HepG2 (cell line): ENCODE data around the gene SYT1. TPM values are rescaled to one million over a fixed set of nuclear protein-coding genes. Genes with fewer than 3 reads are reported as not detected.

Source experiments
- ATAC-seq: fragments of 200-7000 bp; cut with Tn5 transposase; 3 replicates; pipeline ENCODE4 v1.9.1; 2020; ENCODE audit warnings: mild to moderate bottlenecking, moderate library complexity
- BruUV-seq: library from RNA; stranded (reverse); fragments of 400-500 nt; replicated peaks from 2 replicates; lab custom pipeline; 2021; lab: Mats Ljungman, UMichigan
- CTCF ChIA-PET: fragments of 300-600 bp; formaldehyde crosslinking; extraction: SDS; loops from one replicate; lab custom pipeline; 2021; ENCODE audit warnings: low total read pairs, inconsistent platforms, low intra/inter-chr PET ratio; lab: Yijun Ruan, JAX
- POLR2A ChIA-PET: fragments of 350-600 bp; sonication (Branson Sonifier 250); formaldehyde crosslinking; loops from one replicate; lab custom pipeline; 2020; ENCODE audit warnings: antibody characterized with exemption, inconsistent platforms; lab: Yijun Ruan, JAX
- DNase-seq: peaks from one replicate; pipeline ENCODE4 v3.0.0-alpha.2; 2015; ENCODE audit warnings: low spot score
- FAIRE-seq: peaks from 3 replicates; lab custom pipeline; 2011; peaks lifted over from hg19 to GRCh38; lab: Jason Lieb, UNC
- H2AFZ ChIP-seq: one replicate; pipeline ENCODE4 v1.6.1; 2011; ENCODE audit warnings: low read length, inconsistent platforms
- H3K27ac ChIP-seq: fragments of 300-600 bp; 3 replicates; pipeline ENCODE4 v1.8.0; 2011; ENCODE audit warnings: mixed run types, mild to moderate bottlenecking, mixed read lengths, low read length, inconsistent platforms; ENCODE audit not compliant: insufficient read depth; ENCODE audit errors: extremely low read length
- H3K27me3 ChIP-seq, 2 experiments: fragments of 200-600 bp in 1 of 2; 2 replicates in 1 of 2; 3 replicates in 1 of 2; pipeline versions ENCODE4 v1.6.0 to v1.8.0; 2011; ENCODE audit warnings: low read length in 2 of 2, mild to moderate bottlenecking in 2 of 2, moderate library complexity in 2 of 2, inconsistent platforms in 1 of 2; ENCODE audit not compliant: insufficient read depth in 2 of 2, control insufficient read depth in 1 of 2
- H3K36me3 ChIP-seq, 2 experiments: fragments of 200-600 bp in 1 of 2; replicated peaks in 1 of 2; 2 replicates in 1 of 2; 3 replicates in 1 of 2; pipeline versions ENCODE4 v1.5.1 to v1.8.0; 2011; ENCODE audit warnings: low read length in 2 of 2, inconsistent platforms in 1 of 2; ENCODE audit not compliant: insufficient read depth in 2 of 2, control insufficient read depth in 1 of 2
- H3K4me1 ChIP-seq: 2 replicates; pipeline ENCODE4 v1.5.1; 2012; ENCODE audit warnings: low read length, inconsistent platforms; ENCODE audit not compliant: insufficient read depth
- H3K4me2 ChIP-seq: 2 replicates; pipeline ENCODE4 v1.6.0; 2011; ENCODE audit warnings: low read depth, low read length, inconsistent platforms
- H3K4me3 ChIP-seq, 3 experiments: fragments of 200-600 bp in 1 of 3; sonication (generic), shearing (Covaris generic) in 1 of 3; replicated peaks in 1 of 3; 2 replicates each; pipeline ENCODE4 v1.5.1; 2011 to 2016; ENCODE audit warnings: low read length in 3 of 3, inconsistent platforms in 2 of 3, low read depth in 2 of 3, mild to moderate bottlenecking in 2 of 3, control low read depth in 1 of 3, mixed read lengths in 1 of 3; ENCODE audit not compliant: insufficient read depth in 1 of 3
- H3K79me2 ChIP-seq: one replicate; pipeline ENCODE4 v1.6.1; 2011; ENCODE audit warnings: low read length, inconsistent platforms; ENCODE audit not compliant: insufficient read depth
- H3K9ac ChIP-seq: 2 replicates; pipeline ENCODE4 v1.6.0; 2011; ENCODE audit warnings: mild to moderate bottlenecking, low read depth, low read length, inconsistent platforms; ENCODE audit not compliant: insufficient read depth
- H3K9me3 ChIP-seq: 2 replicates; pipeline ENCODE4 v1.5.1; 2012; ENCODE audit warnings: mild to moderate bottlenecking, low read length
- H4K20me1 ChIP-seq: 2 replicates; pipeline ENCODE4 v1.6.0; 2011; ENCODE audit warnings: inconsistent platforms, mild to moderate bottlenecking, low read length, moderate library complexity; ENCODE audit not compliant: insufficient read depth
- EED ChIP-seq: sonication (generic); formaldehyde crosslinking; IDR thresholded peaks from 2 replicates; pipeline ENCODE4 v1.5.0; 2020; ENCODE audit warnings: mild to moderate bottlenecking, missing genetic modification reagents
- GFI1 ChIP-seq: sonication (generic); formaldehyde crosslinking; IDR thresholded peaks from 2 replicates; pipeline ENCODE4 v1.5.0; 2020; ENCODE audit warnings: missing genetic modification reagents, mild to moderate bottlenecking, borderline replicate concordance
- MTF2 ChIP-seq: sonication (generic); formaldehyde crosslinking; IDR thresholded peaks from 2 replicates; pipeline ENCODE4 v1.5.0; 2020; ENCODE audit warnings: missing genetic modification reagents, borderline replicate concordance
- MYNN ChIP-seq: sonication (generic); formaldehyde crosslinking; IDR thresholded peaks from 2 replicates; pipeline ENCODE4 v1.4.0; 2020; ENCODE audit warnings: mild to moderate bottlenecking, low read depth, missing genetic modification reagents
- NKX3-1 ChIP-seq: sonication (generic); formaldehyde crosslinking; IDR thresholded peaks from 2 replicates; pipeline ENCODE4 v1.5.0; 2020; ENCODE audit warnings: missing genetic modification reagents
- TEAD2 ChIP-seq: sonication (generic); formaldehyde crosslinking; IDR thresholded peaks from 2 replicates; pipeline ENCODE4 v1.9.0; 2021; ENCODE audit warnings: missing genetic modification reagents
- U2AF2 ChIP-seq: fragments of 200-400 bp; formaldehyde crosslinking; IDR thresholded peaks from 2 replicates; pipeline ENCODE4 v1.6.1; 2017; ENCODE audit warnings: low read depth, mild to moderate bottlenecking, low read length
- ZFP1 ChIP-seq: IDR thresholded peaks from 2 replicates; pipeline ENCODE4 v1.6.1; 2016
- ZFP82 ChIP-seq: sonication (generic); formaldehyde crosslinking; IDR thresholded peaks from 2 replicates; pipeline ENCODE4 v1.5.1; 2020; ENCODE audit warnings: mild to moderate bottlenecking, missing genetic modification reagents, borderline replicate concordance
- ZNF367 ChIP-seq: sonication (generic); formaldehyde crosslinking; IDR thresholded peaks from 2 replicates; pipeline ENCODE4 v1.4.0; 2020; ENCODE audit warnings: missing genetic modification reagents, borderline replicate concordance
- ZNF709 ChIP-seq: sonication (generic); formaldehyde crosslinking; IDR thresholded peaks from 2 replicates; pipeline ENCODE4 v1.5.0; 2020; ENCODE audit warnings: mild to moderate bottlenecking, missing genetic modification reagents
- ZNF720 ChIP-seq: sonication (generic); formaldehyde crosslinking; IDR thresholded peaks from 2 replicates; pipeline ENCODE4 v1.4.0; 2020; ENCODE audit warnings: missing genetic modification reagents
- WGBS: methylation state at CpG from one replicate; pipeline ENCODE4 v1.1.6; 2017; ENCODE audit warnings: low lambda C conversion rate; 5-methylcytosine and 5-hydroxymethylcytosine counted together
- in situ Hi-C: cut with HindIII; loops from 2 replicates; pipeline ENCODE4 v1.10.0; 2017; ENCODE audit warnings: low pct_unique_long_range_greater_than_20kb; ENCODE audit not compliant: extremely low pct_ligation_motif_present
- intact Hi-C: fragments of 100-400 bp; cut with micrococcal nuclease; formaldehyde crosslinking; loops from one replicate; pipeline ENCODE4 v1.10.0; 2022; ENCODE audit not compliant: unreplicated experiment
- polyA plus RNA-seq, 8 experiments: library from polyadenylated mRNA; depleted of rRNA in 3 of 8; stranded (reverse) in 7 of 8; unstranded in 1 of 8; fragments of >200 nt; fragmentation: Illumina TruSeq in 4 of 8; extraction: Trizol in 4 of 8; gene quantifications; 2 replicates each; pipeline versions ENCODE4 v1.2.1 to v1.2.3, GENCODE V29; 2011 to 2016; ENCODE audit warnings: low read depth in 4 of 8, missing spikeins in 1 of 8, mixed read lengths in 1 of 8; ENCODE audit not compliant: insufficient read depth in 1 of 8
- total RNA-seq, 5 experiments: library from RNA; depleted of rRNA; stranded (reverse); fragments of >200 nt; fragmentation: Illumina TruSeq; extraction: Trizol; gene quantifications; 2 replicates each; pipeline ENCODE4 v1.2.3, GENCODE V29; 2016; ENCODE audit warnings: low read depth in 1 of 5
- TF ChIP-seq, protein P1 (sequence below): sonication (generic); formaldehyde crosslinking; IDR thresholded peaks from 2 replicates; pipeline ENCODE4 v1.8.1; 2023; ENCODE audit warnings: missing genetic modification reagents, mild to moderate bottlenecking, borderline replicate concordance

The SYT1 gene
- total and polyA plus RNA-seq, 2 of the 13 experiments (the other 11 are each of a cell fraction or from before 2014, with no cell fraction given): not detected

DNA sequence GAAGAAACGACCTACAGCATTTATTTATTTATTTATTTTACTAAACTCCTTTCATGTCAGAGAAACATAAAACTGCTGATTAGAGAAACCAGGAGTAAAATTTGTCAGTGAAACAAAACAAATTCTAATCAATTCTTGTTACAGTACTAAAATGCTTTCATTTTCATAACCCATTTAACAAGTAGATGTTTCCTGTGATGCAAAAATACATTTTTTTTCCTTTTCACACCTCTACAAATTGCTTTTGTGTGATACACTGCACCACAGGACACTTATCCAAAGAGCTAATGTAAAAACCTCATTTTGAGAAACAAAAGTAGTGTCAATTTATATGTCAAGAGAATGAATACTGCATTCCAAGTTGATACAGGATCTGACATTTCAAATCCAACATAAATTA is 155.1 kb downstream of the SYT1 start (continued):
- no peak for TF ChIP-seq EED (CRISPR knock-in tag)
- no peak for TF ChIP-seq ZNF709 (CRISPR knock-in tag)
- TF ChIP-seq NKX3-1 (CRISPR knock-in tag): no peak
- no peak for TF ChIP-seq ZNF720
- no peak for TF ChIP-seq ZNF367
- no peak for TF ChIP-seq ZFP1

DNA sequence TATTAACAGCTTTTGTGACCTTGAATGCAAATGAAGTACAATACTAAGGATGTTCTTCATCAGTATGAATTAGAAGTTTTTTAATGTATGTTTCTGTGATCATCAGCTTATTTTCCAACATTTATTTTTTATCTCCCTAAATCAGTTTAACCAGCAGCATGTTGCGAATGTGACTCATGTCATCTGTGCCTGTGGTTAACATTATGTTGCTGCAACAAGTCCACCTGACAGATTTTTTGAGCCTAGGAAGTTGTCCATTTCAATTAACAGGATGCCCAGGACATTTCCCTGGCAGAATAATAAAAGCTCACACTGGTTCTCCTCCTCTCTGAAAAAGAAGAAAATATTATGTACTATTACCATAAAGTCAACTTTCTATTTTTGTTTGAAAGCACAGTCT is 155.5 kb downstream of the SYT1 start:
- ChIA-PET CTCF (no interaction called here), POLR2A (no interaction called here)
- ATAC-seq (no peak), DNase-seq (no peak), FAIRE-seq (no peak)
- Histone ChIP-seq H3K27me3 (no peaks in the 10 kb centered on the region), H3K36me3 (no peaks in the 10 kb centered on the region), H3K9ac (no peak overlapping the region), H3K4me1 (no peaks in the 10 kb centered on the region), H4K20me1 (no peaks in the 10 kb centered on the region), H3K4me3 (no peak overlapping the region), H3K4me2 (no peak overlapping the region), H3K27ac (no peak overlapping the region), H2AFZ (no peak overlapping the region), H3K79me2 (no peaks in the 10 kb centered on the region), H3K9me3 (no peaks in the 10 kb centered on the region)
- intact Hi-C loops: no loop called here
- 5% methylated on average over 1 of the region's 1 CpG for WGBS
- in situ Hi-C loops: no loop called here
- no TSS peak for BruUV-seq
- TF ChIP-seq MTF2 (CRISPR knock-in tag): no peak
- TF ChIP-seq, protein P1, sequence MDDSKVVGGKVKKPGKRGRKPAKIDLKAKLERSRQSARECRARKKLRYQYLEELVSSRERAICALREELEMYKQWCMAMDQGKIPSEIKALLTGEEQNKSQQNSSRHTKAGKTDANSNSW: no peak
- no peak for TF ChIP-seq ZFP82 (CRISPR knock-in tag)

DNA sequence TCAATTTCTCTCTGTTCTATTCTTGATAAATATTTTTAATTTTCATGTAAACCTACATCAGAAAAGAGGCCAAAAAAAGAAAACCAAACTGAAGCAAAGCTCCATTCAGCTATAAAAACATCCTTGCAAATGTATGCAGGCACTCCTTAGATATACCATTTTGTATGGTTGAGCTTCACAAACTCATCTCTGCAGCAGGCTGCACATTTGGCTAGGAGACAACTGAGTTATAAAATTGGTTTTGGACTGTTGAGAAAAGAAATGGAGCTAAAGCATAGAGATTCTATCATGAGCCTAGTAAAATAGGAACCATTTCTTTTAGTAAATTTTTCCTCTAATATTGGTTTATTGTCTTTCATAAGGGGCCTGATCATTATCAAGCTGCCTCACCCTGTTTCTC is 156.4 kb downstream of the SYT1 start:
- CTCF ChIA-PET: no interaction called here
- Histone ChIP-seq H3K9me3 (no peaks in the 10 kb centered on the region), H3K9ac (no peak overlapping the region), H3K4me2 (no peak overlapping the region), H2AFZ (no peak overlapping the region), H3K27ac (no peak overlapping the region), H3K36me3 (no peaks in the 10 kb centered on the region), H3K4me3 (no peak overlapping the region), H4K20me1 (no peaks in the 10 kb centered on the region), H3K27me3 (no peaks in the 10 kb centered on the region), H3K4me1 (no peaks in the 10 kb centered on the region), H3K79me2 (no peaks in the 10 kb centered on the region)
- in situ Hi-C loops (no loop called here), intact Hi-C loops (no loop called here)
- no peak for DNase-seq
- POLR2A ChIA-PET: no interaction called here
- no TSS peak for BruUV-seq
- ATAC-seq: no peak
- TF ChIP-seq TEAD2 (CRISPR knock-in tag) (no peak), U2AF2 (no peak), GFI1 (no peak), MYNN (CRISPR knock-in tag) (no peak)
- FAIRE-seq: no peak
